HCEC 1CT (cell line): ENCODE data around the gene CADM2.
"Not testable (repeated sequence)": the region's sequence is repeated elsewhere in the genome, so short reads cannot be mapped to it uniquely, and the experiment has no call there.

ENCODE experiments used
- DNase-seq: peaks from one replicate; pipeline ENCODE4 v3.0.0-alpha.2; 2017

The CADM2 gene

GRCh38 chr3:85495602-85496001 is 536.8 kb downstream of the CADM2 start:
- no peak for DNase-seq

- DNase-seq: no peak
Observed at GRCh38 chr3:85498177-85498576, 539.4 kb downstream of the CADM2 start.

GRCh38 chr3:85502148-85502875 is 543.5 kb downstream of the CADM2 start:
- no peak for DNase-seq

- not testable (repeated sequence) for DNase-seq
Observed at GRCh38 chr3:85504129-85504784, 545.5 kb downstream of the CADM2 start.

GRCh38 chr3:85504785-85505511 is 546.2 kb downstream of the CADM2 start:
- DNase-seq: not testable (repeated sequence)

GRCh38 chr3:85507052-85507451 is 548.3 kb downstream of the CADM2 start:
- not testable (repeated sequence) for DNase-seq

GRCh38 chr3:85508659-85509058 is 549.9 kb downstream of the CADM2 start:
- no peak for DNase-seq

GRCh38 chr3:85516146-85516545 is 557.4 kb downstream of the CADM2 start:
- no peak for DNase-seq

GRCh38 chr3:85524104-85524503 is 565.3 kb downstream of the CADM2 start:
- no peak for DNase-seq

- no peak for DNase-seq
Observed at GRCh38 chr3:85525264-85525663, 566.5 kb downstream of the CADM2 start.

- no peak for DNase-seq
Observed at GRCh38 chr3:85533586-85533985, 574.8 kb downstream of the CADM2 start.

- DNase-seq: no peak
Observed at GRCh38 chr3:85535517-85535916, 576.7 kb downstream of the CADM2 start.

- DNase-seq: no peak
Observed at GRCh38 chr3:85539232-85539631, 580.4 kb downstream of the CADM2 start.

- DNase-seq: no peak
Observed at GRCh38 chr3:85554153-85554552, 595.4 kb downstream of the CADM2 start.

GRCh38 chr3:85560088-85560785 is 601.4 kb downstream of the CADM2 start:
- DNase-seq: no peak

GRCh38 chr3:85567071-85567676 is 608.4 kb downstream of the CADM2 start:
- DNase-seq: no peak

- DNase-seq: no peak
Observed at GRCh38 chr3:85570819-85571218, 612.0 kb downstream of the CADM2 start.

- DNase-seq: no peak
Observed at GRCh38 chr3:85571835-85572234, 613.0 kb downstream of the CADM2 start.

GRCh38 chr3:85572426-85572825 is 613.6 kb downstream of the CADM2 start:
- no peak for DNase-seq

GRCh38 chr3:85572978-85573377 is 614.2 kb downstream of the CADM2 start:
- DNase-seq: no peak

- DNase-seq: no peak
Observed at GRCh38 chr3:85574006-85574705, 615.4 kb downstream of the CADM2 start.

- DNase-seq: peak; percentile 17
Observed at GRCh38 chr3:85576091-85576690, 617.4 kb downstream of the CADM2 start.
